Muscle of leg (tissue), 11 donors: ENCODE results near the gene MMRN2. TPM values are rescaled to one million over a fixed set of nuclear protein-coding genes. Genes with fewer than 3 reads are reported as not detected.
"Not testable (repeated sequence)": the region's sequence is repeated elsewhere in the genome, so short reads cannot be mapped to it uniquely, and the experiment has no call there.

Experiments used
- DNase-seq: peaks from one replicate; pipeline ENCODE4 v3.0.0; 2013
- H3K27ac ChIP-seq: one replicate; pipeline ENCODE4 v1.5.1; 2013; ENCODE audit warnings: mild to moderate bottlenecking, low read length, control low read depth
- H3K27me3 ChIP-seq: one replicate; pipeline ENCODE4 v1.6.1; 2013; ENCODE audit warnings: low read length; ENCODE audit not compliant: control insufficient read depth, insufficient read depth
- H3K36me3 ChIP-seq: one replicate; pipeline ENCODE4 v1.6.1; 2013; ENCODE audit warnings: low read length; ENCODE audit not compliant: control insufficient read depth, insufficient read depth
- H3K4me1 ChIP-seq: one replicate; pipeline ENCODE4 v1.6.1; 2013; ENCODE audit warnings: low read length; ENCODE audit not compliant: control insufficient read depth, insufficient read depth
- H3K4me3 ChIP-seq: one replicate; pipeline ENCODE4 v1.5.1; 2013; ENCODE audit warnings: low read length, control low read depth
- H3K9me3 ChIP-seq: replicated peaks from 2 replicates; pipeline ENCODE4 v1.6.1; 2013; ENCODE audit warnings: low read depth, low read length; ENCODE audit not compliant: control insufficient read depth
- WGBS: methylation state at CpG from one replicate; pipeline ENCODE4 v1.1.5; 2013; ENCODE audit warnings: missing lambda C conversion rate; ENCODE audit not compliant: insufficient coverage; 5-methylcytosine and 5-hydroxymethylcytosine counted together
- polyA plus RNA-seq, 8 donors: library from polyadenylated mRNA; unstranded; fragments of 120-200 nt; gene quantifications; one replicate each; pipeline versions ENCODE4 v1.2.1 to v1.2.3, GENCODE V29; 2013; ENCODE audit warnings: inconsistent platforms in 1 of 8, low replicate concordance in 1 of 8; ENCODE audit not compliant: insufficient read length in 8 of 8, insufficient read depth in 1 of 8
- total RNA-seq: library from RNA; stranded (reverse); fragments of 120-200 nt; gene quantifications from one replicate; pipeline ENCODE4 v1.2.4, GENCODE V29; 2013

The MMRN2 gene
- total and polyA plus RNA-seq, 9 donors, result 17.9 to 25.4 (median 23.1) TPM

DNA sequence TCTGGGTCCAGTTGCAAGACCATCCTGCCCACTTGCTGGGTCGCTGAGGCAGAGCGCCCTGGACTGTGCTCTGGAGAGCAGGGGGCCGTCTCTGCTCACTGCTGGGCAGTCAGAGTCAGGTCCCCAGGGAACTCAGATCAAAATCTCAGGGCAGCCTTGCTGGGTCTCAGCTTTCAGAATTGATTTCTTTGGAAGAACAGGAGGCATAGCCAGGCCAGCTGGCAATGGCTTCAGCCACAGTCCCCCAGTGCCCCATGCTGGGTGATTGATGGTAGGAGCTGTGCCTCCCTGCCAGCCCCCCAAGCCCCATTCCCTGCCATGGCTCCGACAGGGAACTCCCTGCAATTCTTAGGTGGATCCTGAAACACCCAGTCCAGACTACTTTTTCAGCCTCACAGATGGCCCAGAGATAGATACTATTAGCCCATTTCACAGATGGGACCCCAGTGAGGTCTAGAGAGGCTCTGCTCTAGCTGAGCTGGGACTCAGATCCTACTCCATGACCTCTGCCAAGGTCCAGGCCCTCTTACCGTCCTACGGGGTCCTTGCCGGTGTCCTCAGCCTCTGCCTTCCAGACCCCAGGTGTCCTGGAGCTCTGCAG is 467 bp downstream of the MMRN2 start:
- Histone ChIP-seq H3K27ac (peak overlapping the region; percentile 75), H3K36me3 (no peaks in the 10 kb centered on the region), H3K27me3 (no peaks in the 10 kb centered on the region), H3K9me3 (peaks cover 5% of the 10 kb centered on the region), H3K4me1 (peaks cover 71% of the 10 kb centered on the region), H3K4me3 (peak overlapping the region; percentile 4)
- DNase-seq, result peak; percentile 10
- WGBS, result 66% methylated on average over 7 of the region's 7 CpGs

DNA sequence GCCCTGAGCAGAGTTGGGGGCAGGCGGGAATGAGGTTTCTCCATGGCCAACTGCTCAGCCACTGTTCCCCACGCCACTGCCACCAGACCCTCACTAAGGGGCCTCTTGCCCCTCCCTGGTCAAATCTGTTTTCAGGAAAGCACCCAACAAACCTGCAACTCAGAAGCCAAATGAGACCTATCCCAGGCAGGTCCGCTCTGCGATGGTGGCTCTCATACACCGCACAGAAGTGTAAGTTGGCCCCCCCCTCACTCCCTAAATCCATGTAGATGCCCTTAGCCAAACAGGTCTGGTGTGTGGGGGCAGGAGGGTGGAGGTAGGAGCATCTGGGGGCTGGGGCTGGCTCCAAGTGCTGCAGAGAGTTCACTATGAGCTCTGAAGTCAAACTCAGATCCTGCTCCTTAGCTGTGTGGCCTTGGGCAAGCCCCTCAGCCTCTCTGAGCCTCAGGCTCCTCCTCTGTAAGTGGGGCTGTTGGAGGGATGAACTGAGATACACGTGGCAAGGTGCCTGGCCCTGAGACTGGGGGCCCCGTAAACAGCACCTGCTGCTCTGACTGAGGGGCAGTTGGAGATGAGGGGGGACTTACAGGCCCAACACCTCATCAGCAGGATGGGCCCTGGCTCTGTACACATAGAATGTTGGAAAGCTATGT is 1.1 kb downstream of the MMRN2 start:
- peak overlapping the region; percentile 4 for H3K4me3 ChIP-seq
- no peak for DNase-seq
- peaks cover 5% of the 10 kb centered on the region for H3K9me3 ChIP-seq
- WGBS, result 53% methylated on average over 3 of the region's 7 CpGs
- no peaks in the 10 kb centered on the region for H3K27me3 ChIP-seq
- H3K27ac ChIP-seq, result peak overlapping the region; percentile 75
- peaks cover 70% of the 10 kb centered on the region for H3K4me1 ChIP-seq
- no peaks in the 10 kb centered on the region for H3K36me3 ChIP-seq

DNA sequence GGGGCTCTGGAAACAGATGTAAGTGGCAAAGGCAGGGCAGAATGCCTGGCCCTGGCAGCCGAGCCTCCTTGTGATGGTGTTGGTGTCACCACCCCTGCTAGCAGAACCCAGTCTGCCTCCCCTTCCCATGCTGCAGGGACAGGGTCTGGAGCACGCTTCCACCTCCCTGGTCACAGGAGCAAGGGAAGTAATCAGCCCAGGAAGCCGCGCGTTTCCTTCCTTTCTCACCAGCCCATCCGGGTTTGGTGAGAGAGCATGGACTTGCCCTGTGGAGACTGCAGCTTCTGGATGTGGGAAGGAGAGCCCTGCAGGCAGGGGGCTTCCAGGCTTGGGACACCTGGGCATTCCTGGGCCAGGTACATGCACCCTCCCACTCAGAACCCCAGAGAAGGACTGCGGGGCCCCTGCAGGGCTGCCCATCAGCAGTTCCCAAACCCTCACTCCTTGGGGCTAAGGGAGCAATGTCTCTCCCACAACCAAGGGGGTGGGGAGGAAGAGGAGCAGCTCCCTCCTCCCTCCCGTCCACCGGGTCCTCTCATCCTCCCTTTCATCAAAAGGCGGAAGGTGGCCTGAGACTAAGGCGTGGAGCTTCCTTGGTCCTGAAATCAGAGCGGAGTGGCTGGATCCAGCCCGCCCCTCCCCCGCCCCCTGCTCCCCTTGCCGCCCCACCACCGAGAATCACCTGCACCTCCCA is 1.8 kb downstream of the MMRN2 start:
- peaks cover 5% of the 10 kb centered on the region for H3K9me3 ChIP-seq
- H3K36me3 ChIP-seq, result no peaks in the 10 kb centered on the region
- no peaks in the 10 kb centered on the region for H3K27me3 ChIP-seq
- H3K4me3 ChIP-seq, result peak overlapping the region; percentile 4
- peak; percentile 31 for DNase-seq
- H3K4me1 ChIP-seq, result peaks cover 70% of the 10 kb centered on the region
- H3K27ac ChIP-seq, result peak overlapping the region; percentile 73
- 17% methylated on average over 2 of the region's 16 CpGs for WGBS

DNA sequence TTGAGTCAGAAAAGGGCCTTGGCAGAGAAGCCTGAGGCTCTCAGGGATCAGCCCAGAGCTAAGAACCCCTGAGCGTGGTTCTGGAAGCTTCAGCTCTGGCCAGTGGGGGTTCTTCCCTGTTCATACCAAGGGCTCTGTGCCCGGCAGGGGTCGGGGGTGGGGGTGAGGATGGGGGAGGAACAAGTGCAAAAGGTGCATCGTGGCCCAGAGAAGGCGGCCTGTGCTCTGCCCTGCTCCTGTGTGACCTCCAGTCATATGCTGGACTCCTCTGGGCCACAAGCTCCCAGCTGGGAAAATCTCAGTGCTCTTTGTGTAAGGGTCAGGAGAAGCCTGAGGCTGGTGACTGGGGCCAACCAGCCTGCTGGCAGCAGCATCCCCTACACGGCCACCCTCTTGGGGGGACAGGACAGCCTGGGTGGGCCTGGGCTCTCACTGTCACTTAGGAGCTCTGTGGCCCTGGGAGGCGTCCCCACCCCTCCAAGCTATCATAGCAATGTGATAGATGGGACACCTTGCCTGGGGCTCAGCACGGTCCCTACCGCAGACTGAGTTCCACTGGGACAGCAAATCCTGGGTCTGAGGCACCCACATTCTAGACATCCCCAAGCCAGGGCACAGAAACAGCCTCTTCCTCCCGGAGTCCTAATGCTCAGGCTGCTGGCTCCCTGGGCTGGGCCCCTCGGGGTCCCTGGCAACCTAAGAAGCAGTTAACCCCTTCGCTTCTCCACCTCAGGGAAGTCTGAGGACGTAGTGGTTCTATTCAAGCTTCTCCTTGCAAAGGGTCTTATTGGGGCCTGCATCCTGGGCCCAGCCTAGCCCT is 2.5 kb downstream of the MMRN2 start:
- no peaks in the 10 kb centered on the region for H3K36me3 ChIP-seq
- H3K27ac ChIP-seq, result peak overlapping the region; percentile 73
- WGBS, result 33% methylated on average over 11 of the region's 13 CpGs
- peak; percentile 9 for DNase-seq
- no peak overlapping the region for H3K4me3 ChIP-seq
- H3K9me3 ChIP-seq, result peaks cover 5% of the 10 kb centered on the region
- H3K27me3 ChIP-seq, result no peaks in the 10 kb centered on the region
- peaks cover 63% of the 10 kb centered on the region for H3K4me1 ChIP-seq

GRCh38 chr10:86953747-86954680 is 3.4 kb downstream of the MMRN2 start:
- no peaks in the 10 kb centered on the region for H3K36me3 ChIP-seq
- peaks cover 55% of the 10 kb centered on the region for H3K4me1 ChIP-seq
- 65% methylated on average over 8 of the region's 15 CpGs for WGBS
- DNase-seq, result peak; percentile 90
- H3K4me3 ChIP-seq, result no peak overlapping the region
- H3K9me3 ChIP-seq, result peaks cover 5% of the 10 kb centered on the region
- H3K27ac ChIP-seq, result peak overlapping the region; percentile 73
- H3K27me3 ChIP-seq, result no peaks in the 10 kb centered on the region

- H3K4me3 ChIP-seq, H3K27me3 ChIP-seq, H3K36me3 ChIP-seq, H3K27ac ChIP-seq, H3K9me3 ChIP-seq, DNase-seq: not testable (repeated sequence)
- peaks cover 42% of the 10 kb centered on the region for H3K4me1 ChIP-seq
- WGBS, result 96% methylated on average over 5 of the region's 10 CpGs
Observed at GRCh38 chr10:86952697-86953096, 4.7 kb downstream of the MMRN2 start.

DNA sequence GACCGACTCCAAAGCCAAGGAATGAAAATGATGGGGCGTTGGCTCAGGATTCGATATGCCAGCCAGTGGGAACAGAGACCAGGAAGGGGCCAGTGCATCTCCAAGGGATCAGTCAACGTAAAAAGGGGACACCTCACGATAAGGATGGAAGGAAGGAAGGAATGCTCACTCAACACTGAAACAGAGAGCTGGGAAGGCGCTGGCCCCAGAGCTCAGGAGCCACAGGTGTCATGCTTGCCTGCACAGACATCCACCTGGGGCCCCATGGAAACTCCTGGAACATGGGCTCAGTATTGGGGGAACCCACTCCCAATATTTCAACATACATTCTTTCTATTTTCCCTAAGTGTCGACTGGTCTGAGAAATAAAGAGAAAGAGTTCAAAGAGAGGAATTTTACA is 5.3 kb downstream of the MMRN2 start:
- no peak for DNase-seq
- H3K4me1 ChIP-seq, result peaks cover 36% of the 10 kb centered on the region
- H3K36me3 ChIP-seq, result no peaks in the 10 kb centered on the region
- peaks cover 5% of the 10 kb centered on the region for H3K9me3 ChIP-seq
- WGBS, result 95% methylated on average over 5 of the region's 7 CpGs
- no peak overlapping the region for H3K27ac ChIP-seq
- no peak overlapping the region for H3K4me3 ChIP-seq
- H3K27me3 ChIP-seq, result no peaks in the 10 kb centered on the region

GRCh38 chr10:86951184-86951761 is 6.1 kb downstream of the MMRN2 start:
- Histone ChIP-seq H3K9me3 (peaks cover 5% of the 10 kb centered on the region), H3K36me3 (no peaks in the 10 kb centered on the region), H3K4me1 (peaks cover 29% of the 10 kb centered on the region), H3K27ac (no peak overlapping the region), H3K4me3 (no peak overlapping the region), H3K27me3 (no peaks in the 10 kb centered on the region)
- DNase-seq, result no peak

GRCh38 chr10:86950349-86950748 is 7.1 kb downstream of the MMRN2 start:
- no CpG with 5 or more reads among the region's 1 CpG for WGBS
- Histone ChIP-seq H3K27ac (no peak overlapping the region), H3K27me3 (no peaks in the 10 kb centered on the region), H3K36me3 (no peaks in the 10 kb centered on the region), H3K9me3 (peaks cover 5% of the 10 kb centered on the region), H3K4me1 (peaks cover 30% of the 10 kb centered on the region), H3K4me3 (no peak overlapping the region)
- DNase-seq, result no peak
